Bronchial epithelial cell (primary cell): Measurements from ENCODE around the gene HTT. TPM values are rescaled to one million over a fixed set of nuclear protein-coding genes. Genes with fewer than 3 reads are reported as not detected.

Experiments
- DNase-seq: peaks from one replicate; pipeline ENCODE4 v3.0.0-alpha.2; 2010; ENCODE audit warnings: low read depth
- FAIRE-seq: peaks from 2 replicates; lab custom pipeline; 2011; peaks lifted over from hg19 to GRCh38; lab: Jason Lieb, UNC
- H3K27me3 ChIP-seq: 2 replicates; pipeline ENCODE4 v1.5.1; 2011; ENCODE audit warnings: low read length; ENCODE audit not compliant: control insufficient read depth, insufficient read depth
- H3K36me3 ChIP-seq: 2 replicates; pipeline ENCODE4 v1.5.1; 2011; ENCODE audit warnings: low read length; ENCODE audit not compliant: control insufficient read depth, insufficient read depth
- H3K4me3 ChIP-seq: 2 replicates; pipeline ENCODE4 v1.5.1; 2011; ENCODE audit warnings: mild to moderate bottlenecking, low read depth, low read length, control low read depth
- total RNA-seq: library from RNA; depleted of rRNA; stranded (reverse); fragments of >200 nt; gene quantifications from 2 replicates; pipeline ENCODE4 v1.2.1, GENCODE V29; 2014
- TF ChIP-seq, protein P1 (sequence below): IDR thresholded peaks from 2 replicates; pipeline ENCODE4 v1.5.1; 2011; ENCODE audit warnings: mild to moderate bottlenecking, moderate library complexity, low read length, control low read depth, inconsistent platforms; ENCODE audit not compliant: insufficient read depth, severe bottlenecking

Gene HTT
- total RNA-seq, 1 donor from 2014 or later = 24.0 TPM

DNA sequence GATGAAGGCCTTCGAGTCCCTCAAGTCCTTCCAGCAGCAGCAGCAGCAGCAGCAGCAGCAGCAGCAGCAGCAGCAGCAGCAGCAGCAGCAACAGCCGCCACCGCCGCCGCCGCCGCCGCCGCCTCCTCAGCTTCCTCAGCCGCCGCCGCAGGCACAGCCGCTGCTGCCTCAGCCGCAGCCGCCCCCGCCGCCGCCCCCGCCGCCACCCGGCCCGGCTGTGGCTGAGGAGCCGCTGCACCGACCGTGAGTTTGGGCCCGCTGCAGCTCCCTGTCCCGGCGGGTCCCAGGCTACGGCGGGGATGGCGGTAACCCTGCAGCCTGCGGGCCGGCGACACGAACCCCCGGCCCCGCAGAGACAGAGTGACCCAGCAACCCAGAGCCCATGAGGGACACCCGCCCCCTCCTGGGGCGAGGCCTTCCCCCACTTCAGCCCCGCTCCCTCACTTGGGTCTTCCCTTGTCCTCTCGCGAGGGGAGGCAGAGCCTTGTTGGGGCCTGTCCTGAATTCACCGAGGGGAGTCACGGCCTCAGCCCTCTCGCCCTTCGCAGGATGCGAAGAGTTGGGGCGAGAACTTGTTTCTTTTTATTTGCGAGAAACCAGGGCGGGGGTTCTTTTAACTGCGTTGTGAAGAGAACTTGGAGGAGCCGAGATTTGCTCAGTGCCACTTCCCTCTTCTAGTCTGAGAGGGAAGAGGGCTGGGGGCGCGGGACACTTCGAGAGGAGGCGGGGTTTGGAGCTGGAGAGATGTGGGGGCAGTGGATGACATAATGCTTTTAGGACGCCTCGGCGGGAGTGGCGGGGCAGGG is 568 bp downstream of the HTT start:
- TF ChIP-seq, protein P1, sequence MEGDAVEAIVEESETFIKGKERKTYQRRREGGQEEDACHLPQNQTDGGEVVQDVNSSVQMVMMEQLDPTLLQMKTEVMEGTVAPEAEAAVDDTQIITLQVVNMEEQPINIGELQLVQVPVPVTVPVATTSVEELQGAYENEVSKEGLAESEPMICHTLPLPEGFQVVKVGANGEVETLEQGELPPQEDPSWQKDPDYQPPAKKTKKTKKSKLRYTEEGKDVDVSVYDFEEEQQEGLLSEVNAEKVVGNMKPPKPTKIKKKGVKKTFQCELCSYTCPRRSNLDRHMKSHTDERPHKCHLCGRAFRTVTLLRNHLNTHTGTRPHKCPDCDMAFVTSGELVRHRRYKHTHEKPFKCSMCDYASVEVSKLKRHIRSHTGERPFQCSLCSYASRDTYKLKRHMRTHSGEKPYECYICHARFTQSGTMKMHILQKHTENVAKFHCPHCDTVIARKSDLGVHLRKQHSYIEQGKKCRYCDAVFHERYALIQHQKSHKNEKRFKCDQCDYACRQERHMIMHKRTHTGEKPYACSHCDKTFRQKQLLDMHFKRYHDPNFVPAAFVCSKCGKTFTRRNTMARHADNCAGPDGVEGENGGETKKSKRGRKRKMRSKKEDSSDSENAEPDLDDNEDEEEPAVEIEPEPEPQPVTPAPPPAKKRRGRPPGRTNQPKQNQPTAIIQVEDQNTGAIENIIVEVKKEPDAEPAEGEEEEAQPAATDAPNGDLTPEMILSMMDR = no peak
- FAIRE-seq (no peak), DNase-seq (peak; percentile 57)
- Histone ChIP-seq H3K36me3 (no peaks in the 10 kb centered on the region), H3K27me3 (no peaks in the 10 kb centered on the region), H3K4me3 (peak overlapping the region; percentile 91)

DNA sequence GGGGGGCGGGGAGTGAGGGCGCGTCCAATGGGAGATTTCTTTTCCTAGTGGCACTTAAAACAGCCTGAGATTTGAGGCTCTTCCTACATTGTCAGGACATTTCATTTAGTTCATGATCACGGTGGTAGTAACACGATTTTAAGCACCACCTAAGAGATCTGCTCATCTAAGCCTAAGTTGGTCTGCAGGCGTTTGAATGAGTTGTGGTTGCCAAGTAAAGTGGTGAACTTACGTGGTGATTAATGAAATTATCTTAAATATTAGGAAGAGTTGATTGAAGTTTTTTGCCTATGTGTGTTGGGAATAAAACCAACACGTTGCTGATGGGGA is 1.1 kb downstream of the HTT start:
- Histone ChIP-seq H3K4me3 (peak overlapping the region; percentile 91), H3K36me3 (no peaks in the 10 kb centered on the region), H3K27me3 (no peaks in the 10 kb centered on the region)
- TF ChIP-seq, protein P1 = no peak
- DNase-seq (no peak), FAIRE-seq (no peak)

DNA sequence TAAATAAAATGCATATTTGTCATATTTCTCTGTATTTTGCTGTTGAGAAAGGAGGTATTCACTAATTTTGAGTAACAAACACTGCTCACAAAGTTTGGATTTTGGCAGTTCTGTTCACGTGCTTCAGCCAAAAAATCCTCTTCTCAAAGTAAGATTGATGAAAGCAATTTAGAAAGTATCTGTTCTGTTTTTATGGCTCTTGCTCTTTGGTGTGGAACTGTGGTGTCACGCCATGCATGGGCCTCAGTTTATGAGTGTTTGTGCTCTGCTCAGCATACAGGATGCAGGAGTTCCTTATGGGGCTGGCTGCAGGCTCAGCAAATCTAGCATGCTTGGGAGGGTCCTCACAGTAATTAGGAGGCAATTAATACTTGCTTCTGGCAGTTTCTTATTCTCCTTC is 3.3 kb downstream of the HTT start:
- Histone ChIP-seq H3K27me3 (no peaks in the 10 kb centered on the region), H3K36me3 (no peaks in the 10 kb centered on the region), H3K4me3 (no peak overlapping the region)
- TF ChIP-seq, protein P1 = no peak
- FAIRE-seq = no peak
- no peak for DNase-seq

GRCh38 chr4:3079694-3080123 is 5.2 kb downstream of the HTT start:
- TF ChIP-seq, protein P1 = no peak
- Histone ChIP-seq H3K4me3 (no peak overlapping the region), H3K36me3 (no peaks in the 10 kb centered on the region), H3K27me3 (no peaks in the 10 kb centered on the region)
- FAIRE-seq (no peak), DNase-seq (no peak)

GRCh38 chr4:3082925-3083515 is 8.5 kb downstream of the HTT start:
- peaks cover 4% of the 10 kb centered on the region for H3K36me3 ChIP-seq
- FAIRE-seq (no peak), DNase-seq (no peak)
- H3K27me3 ChIP-seq = no peaks in the 10 kb centered on the region
- H3K4me3 ChIP-seq = no peak overlapping the region
- TF ChIP-seq, protein P1 = no peak
